Caco-2 (cell line): ENCODE data around the gene SCD5. TPM values are rescaled to one million over a fixed set of nuclear protein-coding genes. Genes with fewer than 3 reads are reported as not detected.
A peak's percentile ranks its signal among the peaks of the same experiment; 100 is the strongest.

Experiments used
- BruUV-seq: library from RNA; stranded (reverse); fragments of 400-500 nt; replicated peaks from 2 replicates; lab custom pipeline; 2021; lab: Mats Ljungman, UMichigan
- CTCF ChIA-PET: fragments of 300-600 bp; sonication (Branson Sonifier 250); formaldehyde crosslinking; loops from one replicate; lab custom pipeline; 2022; ENCODE audit warnings: antibody characterized with exemption; lab: Charles Lee
- POLR2A ChIA-PET: fragments of 300-600 bp; sonication (Branson Sonifier 250); formaldehyde crosslinking; loops from one replicate; lab custom pipeline; 2022; ENCODE audit warnings: antibody characterized with exemption; lab: Charles Lee
- DNase-seq, 2 experiments: peaks; one replicate each; pipeline versions ENCODE4 v3.0.0 to v3.0.0-alpha.2; 2020 to 2022
- H3K27me3 ChIP-seq: replicated peaks from 2 replicates; pipeline ENCODE4 v1.6.0; 2011; ENCODE audit warnings: low read length; ENCODE audit not compliant: control insufficient read depth, insufficient read depth
- H3K36me3 ChIP-seq: 2 replicates; pipeline ENCODE4 v1.5.1; 2011; ENCODE audit warnings: low read length; ENCODE audit not compliant: control insufficient read depth, insufficient read depth
- H3K4me1 ChIP-seq: fragments of 250-450 bp; sonication (Bioruptor Pico); 2 replicates; pipeline ENCODE4 v1.5.1; 2020; ENCODE audit warnings: mild to moderate bottlenecking
- H3K4me3 ChIP-seq: 2 replicates; pipeline ENCODE4 v1.5.1; 2011; ENCODE audit warnings: low read depth, mild to moderate bottlenecking, control low read depth, low read length
- H3K9me3 ChIP-seq: fragments of 250-450 bp; sonication (Bioruptor Pico); 2 replicates; pipeline ENCODE4 v1.5.1; 2020; ENCODE audit warnings: mild to moderate bottlenecking, moderate library complexity
- H3K27ac Mint-ChIP-seq: one replicate; pipeline ENCODE4 v1.8.0; 2022; ENCODE audit warnings: mixed read lengths; ENCODE audit not compliant: unreplicated experiment
- H3K27me3 Mint-ChIP-seq: one replicate; pipeline ENCODE4 v1.8.0; 2022; ENCODE audit warnings: mixed read lengths; ENCODE audit not compliant: insufficient read depth, unreplicated experiment
- H3K36me3 Mint-ChIP-seq: one replicate; pipeline ENCODE4 v1.8.0; 2022; ENCODE audit warnings: mild to moderate bottlenecking, mixed read lengths; ENCODE audit not compliant: insufficient read depth, unreplicated experiment
- H3K4me1 Mint-ChIP-seq: one replicate; pipeline ENCODE4 v1.8.0; 2022; ENCODE audit warnings: low read depth, mixed read lengths; ENCODE audit not compliant: unreplicated experiment
- H3K4me3 Mint-ChIP-seq: one replicate; pipeline ENCODE4 v1.8.0; 2022; ENCODE audit warnings: mild to moderate bottlenecking, moderate library complexity, mixed read lengths; ENCODE audit not compliant: unreplicated experiment
- H3K9me3 Mint-ChIP-seq: one replicate; pipeline ENCODE4 v1.8.0; 2022; ENCODE audit warnings: mixed read lengths; ENCODE audit not compliant: unreplicated experiment
- CTCF ChIP-seq, 2 experiments: fragments of 200-600 bp in 1 of 2; IDR thresholded peaks; 1 replicate in 1 of 2; 2 replicates in 1 of 2; pipeline versions ENCODE4 v1.5.1 to v1.8.0; 2011 to 2022; ENCODE audit warnings: antibody characterized with exemption in 1 of 2, control low read depth in 1 of 2, inconsistent platforms in 1 of 2, low read depth in 1 of 2, low read length in 1 of 2, mild to moderate bottlenecking in 1 of 2, moderate library complexity in 1 of 2; ENCODE audit not compliant: insufficient read depth in 1 of 2, severe bottlenecking in 1 of 2, unreplicated experiment in 1 of 2
- intact Hi-C: fragments of 100-400 bp; cut with micrococcal nuclease; formaldehyde crosslinking; loops from one replicate; pipeline ENCODE4 v1.10.0; 2022; ENCODE audit not compliant: unreplicated experiment
- total RNA-seq: library from RNA; stranded (reverse); gene quantifications from 2 replicates; pipeline ENCODE4 v1.2.3, GENCODE V29; 2022

SCD5 gene
- total RNA-seq, 1 experiment from 2014 or later: 2.7 TPM

DNA sequence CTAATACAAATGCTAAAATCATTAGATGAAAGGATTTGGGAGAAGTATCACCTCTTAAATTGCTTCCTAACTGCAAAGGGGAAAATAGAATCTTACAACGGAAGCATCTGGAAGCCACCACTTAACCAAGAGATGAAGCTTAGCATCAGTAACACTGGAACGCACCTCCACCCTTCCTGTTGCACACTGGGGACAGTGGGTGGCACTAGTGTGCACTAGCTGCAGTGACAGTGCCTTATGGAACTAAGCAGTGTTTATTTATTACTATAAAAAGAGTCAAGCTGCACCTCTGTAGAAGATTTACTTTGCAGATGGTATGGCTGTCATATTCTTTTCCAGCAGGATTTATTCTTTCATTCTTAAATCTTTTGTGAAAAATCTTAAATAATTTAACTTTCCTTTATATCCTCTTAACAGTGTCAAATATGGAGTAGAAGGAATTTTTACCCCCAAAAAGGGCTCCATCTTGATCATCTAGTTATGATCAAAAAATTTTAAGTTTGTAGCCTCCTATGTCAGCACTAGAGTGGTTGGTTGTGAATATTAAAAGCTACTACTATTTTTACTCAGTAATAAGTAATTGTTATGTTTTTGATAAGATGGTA lies 76.7 kb downstream of the SCD5 start:
- POLR2A ChIA-PET: interaction anchor here (0.6 kb wide), 1 partner anchor 169 kb away, joined by 3 read pairs; no protein-coding TSS in a partner anchor
- Mint-ChIP-seq H3K36me3 (no peaks in the 10 kb centered on the region), H3K9me3 (no peaks in the 10 kb centered on the region), H3K4me1 (no peaks in the 10 kb centered on the region), H3K27ac (no peak overlapping the region), H3K27me3 (no peaks in the 10 kb centered on the region), H3K4me3 (no peak overlapping the region)
- CTCF ChIA-PET: interaction anchor here (0.6 to 1.4 kb wide), 9 partner anchors 10 to 259 kb away, joined by 3 to 5 read pairs (median 4); partner anchors contain the start of gene SCD5
- Histone ChIP-seq H3K9me3 (no peaks in the 10 kb centered on the region), H3K27me3 (no peaks in the 10 kb centered on the region), H3K4me1 (no peaks in the 10 kb centered on the region), H3K36me3 (no peaks in the 10 kb centered on the region), H3K4me3 (no peak overlapping the region)
- no TSS peak for BruUV-seq
- intact Hi-C loops: loop anchor here (1.0 kb wide), 2 partner anchors 17 to 80 kb away; no protein-coding TSS in a partner anchor
- peak; percentile 55 to 81 for TF ChIP-seq CTCF (IDR thresholded peaks at IDR 0.05; ENCODE audit: insufficient read depth in 1 of 2, low read depth in 1 of 2, low read length in 1 of 2, severe bottlenecking in 1 of 2, unreplicated experiment in 1 of 2)
- peak; percentile 48 to 61 for DNase-seq

DNA sequence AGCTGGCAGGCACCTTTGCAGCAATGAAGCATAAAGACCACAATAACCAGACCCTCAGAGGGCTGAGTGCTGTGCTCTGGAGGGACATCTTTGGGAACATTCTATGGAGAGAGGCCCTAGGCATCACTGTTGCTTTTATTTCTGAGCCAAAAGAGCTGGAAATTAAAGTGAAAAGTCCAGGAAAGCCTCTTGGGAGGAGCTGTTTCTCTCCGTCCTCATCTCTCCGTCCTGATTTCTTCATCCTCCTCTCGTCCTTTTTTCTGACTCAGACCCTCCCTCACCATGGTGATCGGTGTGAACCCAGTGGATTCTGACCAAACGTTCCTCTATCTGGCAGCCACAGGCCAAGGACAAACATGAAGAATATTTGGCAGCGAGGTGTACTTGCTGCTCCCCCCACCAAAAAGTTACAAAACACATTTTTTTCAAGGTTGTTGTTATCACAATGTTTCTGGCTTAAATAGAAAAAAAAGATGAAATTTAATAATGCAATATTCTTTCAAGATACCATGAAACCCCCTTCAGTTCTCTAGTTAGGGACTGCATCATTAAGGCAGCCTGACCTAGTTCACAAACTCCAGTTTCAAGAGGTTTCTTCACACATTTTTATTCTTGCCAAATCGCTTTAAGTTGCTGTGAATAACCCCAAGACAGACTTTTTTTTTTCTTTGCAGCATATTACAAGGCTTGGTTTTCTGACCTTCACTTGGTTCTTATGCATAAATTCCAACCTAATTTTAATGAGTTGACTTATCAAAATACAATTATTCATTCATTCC lies 80.2 kb downstream of the SCD5 start:
- no peak for DNase-seq
- Mint-ChIP-seq H3K4me3 (no peak overlapping the region), H3K27me3 (no peaks in the 10 kb centered on the region), H3K4me1 (no peaks in the 10 kb centered on the region), H3K9me3 (no peaks in the 10 kb centered on the region), H3K27ac (no peak overlapping the region), H3K36me3 (no peaks in the 10 kb centered on the region)
- H3K36me3 ChIP-seq: no peaks in the 10 kb centered on the region
- CTCF ChIA-PET: interaction anchor here (0.7 kb wide), 1 partner anchor 126 kb away, joined by 4 read pairs; no protein-coding TSS in a partner anchor
- POLR2A ChIA-PET: no interaction called here
- no peak overlapping the region for H3K4me3 ChIP-seq
- no TSS peak for BruUV-seq
- no peaks in the 10 kb centered on the region for H3K27me3 ChIP-seq
- no peaks in the 10 kb centered on the region for H3K9me3 ChIP-seq
- H3K4me1 ChIP-seq: no peaks in the 10 kb centered on the region
- intact Hi-C loops: no loop called here
- TF ChIP-seq CTCF (IDR thresholded peaks at IDR 0.05; ENCODE audit: insufficient read depth in 1 of 2, low read depth in 1 of 2, low read length in 1 of 2, severe bottlenecking in 1 of 2, unreplicated experiment in 1 of 2): no peak

DNA sequence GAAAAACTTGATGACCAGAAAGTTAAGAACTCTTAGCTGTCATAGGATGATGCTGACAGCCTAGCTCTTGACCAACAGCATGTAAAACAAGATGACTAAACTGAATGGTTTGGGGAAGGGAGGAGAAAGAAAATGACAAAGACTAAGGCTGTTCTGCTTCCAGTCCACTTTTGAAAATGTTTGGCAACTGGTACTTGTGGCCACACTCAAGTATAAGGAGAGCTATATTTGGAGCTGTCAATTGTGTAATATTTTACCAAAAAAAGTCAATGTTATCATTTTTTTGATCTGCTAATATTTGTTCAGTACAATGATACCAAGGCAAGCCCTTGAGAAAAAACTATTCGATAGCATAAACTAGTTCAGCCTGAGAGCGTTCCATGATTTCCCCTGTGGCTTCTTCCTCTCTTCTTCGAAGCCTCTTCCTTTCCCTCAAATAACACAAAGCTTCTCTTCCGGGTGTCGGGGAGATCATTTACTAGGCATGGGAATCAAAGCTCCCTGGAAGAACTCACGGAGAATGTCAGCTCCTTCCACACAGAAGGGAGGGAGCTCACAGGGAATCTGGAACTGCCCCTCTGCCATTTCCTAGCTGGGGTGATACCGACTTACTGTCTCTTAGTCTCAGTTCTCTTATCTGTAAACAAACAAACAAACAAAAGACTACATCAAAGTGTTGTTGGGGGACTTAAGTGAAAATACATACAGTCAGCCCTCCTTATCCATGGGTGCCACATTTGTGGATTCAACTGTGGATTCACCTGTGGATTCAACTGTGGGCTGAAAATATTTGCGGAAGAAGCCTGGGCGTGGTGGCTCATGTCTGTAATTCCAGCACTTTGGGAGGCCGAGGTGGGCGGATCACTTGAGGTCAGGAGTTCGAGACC lies 82.6 kb downstream of the SCD5 start:
- Mint-ChIP-seq H3K36me3 (no peaks in the 10 kb centered on the region), H3K4me1 (no peaks in the 10 kb centered on the region), H3K27me3 (no peaks in the 10 kb centered on the region), H3K4me3 (no peak overlapping the region), H3K9me3 (no peaks in the 10 kb centered on the region), H3K27ac (peak overlapping the region; percentile 22)
- no TSS peak for BruUV-seq
- Histone ChIP-seq H3K9me3 (no peaks in the 10 kb centered on the region), H3K4me3 (no peak overlapping the region), H3K27me3 (no peaks in the 10 kb centered on the region), H3K36me3 (no peaks in the 10 kb centered on the region), H3K4me1 (no peaks in the 10 kb centered on the region)
- CTCF ChIA-PET: interaction anchor here (0.6 to 1.3 kb wide), 2 partner anchors 9 to 94 kb away, joined by 4 to 5 read pairs; no protein-coding TSS in a partner anchor
- POLR2A ChIA-PET: no interaction called here
- peak in 1 of 2 experiments; percentile 5 for DNase-seq
- intact Hi-C loops: no loop called here
- TF ChIP-seq CTCF (IDR thresholded peaks at IDR 0.05; ENCODE audit: insufficient read depth in 1 of 2, low read depth in 1 of 2, low read length in 1 of 2, severe bottlenecking in 1 of 2, unreplicated experiment in 1 of 2): no peak
